HCT116 (cell line): ENCODE measurements around the gene ARRDC5.
"Not testable (repeated sequence)": the region's sequence is repeated elsewhere in the genome, so short reads cannot be mapped to it uniquely, and the experiment has no call there.

Source experiments
- EZH2 ChIP-seq: fragments of 200-600 bp; sonication (generic); IDR thresholded peaks from 2 replicates; pipeline ENCODE4 v1.6.1; 2017; ENCODE audit warnings: antibody characterized with exemption, mixed run types
- POLR2AphosphoS5 ChIP-seq: IDR thresholded peaks from 2 replicates; pipeline ENCODE4 v1.6.1; 2011; ENCODE audit warnings: mild to moderate bottlenecking, low read depth, low read length, moderate library complexity
- RAD21 ChIP-seq: IDR thresholded peaks from 2 replicates; pipeline ENCODE4 v1.6.1; 2012; ENCODE audit warnings: low read depth, mild to moderate bottlenecking
- SRF ChIP-seq: IDR thresholded peaks from 2 replicates; pipeline ENCODE4 v1.6.1; 2012; ENCODE audit warnings: low read depth
- TF ChIP-seq, protein P1 (sequence below), 3 experiments: fragments of 200-600 bp in 1 of 3; sonication (generic) in 1 of 3; IDR thresholded peaks in 2 of 3; conservative IDR thresholded peaks in 1 of 3; 2 replicates each; pipeline ENCODE4 v1.5.1; 2012 to 2017; ENCODE audit warnings: low read depth in 2 of 3, low read length in 2 of 3, antibody characterized with exemption in 1 of 3, borderline replicate concordance in 1 of 3, control low read depth in 1 of 3, mild to moderate bottlenecking in 1 of 3, mixed read lengths in 1 of 3, mixed run types in 1 of 3, moderate library complexity in 1 of 3; ENCODE audit not compliant: insufficient read depth in 1 of 3

DNA sequence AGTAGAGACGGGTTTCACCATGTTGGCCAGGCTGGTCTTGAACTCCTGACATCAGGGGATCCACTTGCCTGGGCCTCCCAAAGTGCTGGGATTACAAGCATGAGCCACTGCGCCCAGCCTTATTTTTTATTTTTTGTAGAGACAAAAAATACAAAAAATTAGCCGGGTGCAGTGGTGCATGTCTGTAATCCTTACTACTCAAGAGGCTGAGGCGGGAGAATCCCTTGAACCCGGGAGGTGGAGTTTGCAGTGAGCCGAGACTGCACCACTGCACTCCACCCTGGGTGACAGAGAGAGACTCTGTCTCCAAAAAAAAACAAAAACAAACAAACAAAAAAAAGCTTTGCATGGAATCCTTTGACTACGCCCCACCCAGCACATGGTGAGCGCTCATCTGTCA lies 49.2 kb downstream of the ARRDC5 start:
- TF ChIP-seq, protein P1, sequence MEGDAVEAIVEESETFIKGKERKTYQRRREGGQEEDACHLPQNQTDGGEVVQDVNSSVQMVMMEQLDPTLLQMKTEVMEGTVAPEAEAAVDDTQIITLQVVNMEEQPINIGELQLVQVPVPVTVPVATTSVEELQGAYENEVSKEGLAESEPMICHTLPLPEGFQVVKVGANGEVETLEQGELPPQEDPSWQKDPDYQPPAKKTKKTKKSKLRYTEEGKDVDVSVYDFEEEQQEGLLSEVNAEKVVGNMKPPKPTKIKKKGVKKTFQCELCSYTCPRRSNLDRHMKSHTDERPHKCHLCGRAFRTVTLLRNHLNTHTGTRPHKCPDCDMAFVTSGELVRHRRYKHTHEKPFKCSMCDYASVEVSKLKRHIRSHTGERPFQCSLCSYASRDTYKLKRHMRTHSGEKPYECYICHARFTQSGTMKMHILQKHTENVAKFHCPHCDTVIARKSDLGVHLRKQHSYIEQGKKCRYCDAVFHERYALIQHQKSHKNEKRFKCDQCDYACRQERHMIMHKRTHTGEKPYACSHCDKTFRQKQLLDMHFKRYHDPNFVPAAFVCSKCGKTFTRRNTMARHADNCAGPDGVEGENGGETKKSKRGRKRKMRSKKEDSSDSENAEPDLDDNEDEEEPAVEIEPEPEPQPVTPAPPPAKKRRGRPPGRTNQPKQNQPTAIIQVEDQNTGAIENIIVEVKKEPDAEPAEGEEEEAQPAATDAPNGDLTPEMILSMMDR (IDR thresholded peaks at IDR 0.05 in 2 of 3, conservative IDR thresholded peaks at IDR 0.05 in 1 of 3; ENCODE audit: borderline replicate concordance in 1 of 3, insufficient read depth in 1 of 3, low read depth in 2 of 3, low read length in 2 of 3): not testable (repeated sequence)
- not testable (repeated sequence) for TF ChIP-seq POLR2AphosphoS5, SRF, RAD21, EZH2
